ENCODE results near the gene FAM43B.

FAM43B gene

DNA sequence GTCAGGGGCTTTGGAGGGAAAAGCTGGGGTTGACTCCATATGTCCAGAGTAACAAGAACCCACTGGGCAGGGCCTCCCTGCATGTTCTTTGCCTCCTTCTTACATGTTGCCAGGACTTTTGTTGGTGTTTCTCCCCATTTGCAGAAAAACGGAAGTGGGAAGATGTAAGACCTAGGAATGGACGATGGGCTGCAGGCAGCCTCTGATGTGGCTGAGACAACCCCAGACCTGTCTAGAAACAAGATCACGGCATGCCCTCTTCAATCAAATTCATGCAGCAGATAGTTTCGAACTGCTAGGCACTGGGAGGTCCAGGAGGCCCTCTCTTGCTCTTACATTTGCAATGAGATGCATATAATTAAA is 3.4 kb downstream of the FAM43B start:
- TF ChIP-seq, protein P1, sequence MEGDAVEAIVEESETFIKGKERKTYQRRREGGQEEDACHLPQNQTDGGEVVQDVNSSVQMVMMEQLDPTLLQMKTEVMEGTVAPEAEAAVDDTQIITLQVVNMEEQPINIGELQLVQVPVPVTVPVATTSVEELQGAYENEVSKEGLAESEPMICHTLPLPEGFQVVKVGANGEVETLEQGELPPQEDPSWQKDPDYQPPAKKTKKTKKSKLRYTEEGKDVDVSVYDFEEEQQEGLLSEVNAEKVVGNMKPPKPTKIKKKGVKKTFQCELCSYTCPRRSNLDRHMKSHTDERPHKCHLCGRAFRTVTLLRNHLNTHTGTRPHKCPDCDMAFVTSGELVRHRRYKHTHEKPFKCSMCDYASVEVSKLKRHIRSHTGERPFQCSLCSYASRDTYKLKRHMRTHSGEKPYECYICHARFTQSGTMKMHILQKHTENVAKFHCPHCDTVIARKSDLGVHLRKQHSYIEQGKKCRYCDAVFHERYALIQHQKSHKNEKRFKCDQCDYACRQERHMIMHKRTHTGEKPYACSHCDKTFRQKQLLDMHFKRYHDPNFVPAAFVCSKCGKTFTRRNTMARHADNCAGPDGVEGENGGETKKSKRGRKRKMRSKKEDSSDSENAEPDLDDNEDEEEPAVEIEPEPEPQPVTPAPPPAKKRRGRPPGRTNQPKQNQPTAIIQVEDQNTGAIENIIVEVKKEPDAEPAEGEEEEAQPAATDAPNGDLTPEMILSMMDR (IDR thresholded peaks at IDR 0.05), result no peak

DNA sequence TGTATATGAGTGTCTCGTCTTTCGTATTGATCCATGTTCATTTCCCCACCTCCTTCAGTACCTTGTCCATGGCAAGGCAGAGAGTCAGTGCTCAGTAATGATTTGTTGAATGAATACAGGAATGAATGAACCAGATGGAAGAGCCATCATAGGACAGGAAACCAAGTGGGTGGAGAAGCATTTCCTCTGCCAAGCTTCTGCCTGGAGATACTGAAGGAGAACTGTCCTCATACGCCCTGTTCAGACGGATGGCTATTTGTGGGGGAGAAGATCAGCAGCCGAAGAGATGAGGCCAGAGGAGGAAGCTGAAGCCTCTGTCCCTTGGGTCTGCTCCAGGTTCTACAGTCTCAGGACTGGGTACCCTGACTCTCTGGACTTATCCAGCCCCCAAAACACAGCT is 5.8 kb downstream of the FAM43B start:
- TF ChIP-seq, protein P1 (IDR thresholded peaks at IDR 0.05), result no peak

DNA sequence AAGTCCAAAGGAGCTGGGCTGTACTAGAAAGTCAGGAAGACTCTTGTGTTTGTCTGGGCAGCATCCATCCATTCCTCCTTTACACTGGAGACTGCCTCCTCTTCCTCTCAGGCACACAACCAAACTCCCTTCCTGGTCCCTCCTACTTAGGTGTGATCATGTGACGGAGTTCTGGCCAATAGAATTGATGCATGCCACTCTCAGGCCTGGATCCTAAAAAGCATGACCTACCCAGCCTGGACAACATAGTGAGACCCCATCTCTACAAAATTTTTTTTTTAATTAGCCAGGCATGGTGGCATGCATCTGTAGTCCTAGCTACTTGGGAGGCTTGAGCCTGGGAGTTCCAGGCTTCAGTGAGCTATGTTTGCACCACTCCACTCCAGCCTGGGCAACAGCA is 8.6 kb downstream of the FAM43B start:
- TF ChIP-seq, protein P1 (IDR thresholded peaks at IDR 0.05), result no peak

DNA sequence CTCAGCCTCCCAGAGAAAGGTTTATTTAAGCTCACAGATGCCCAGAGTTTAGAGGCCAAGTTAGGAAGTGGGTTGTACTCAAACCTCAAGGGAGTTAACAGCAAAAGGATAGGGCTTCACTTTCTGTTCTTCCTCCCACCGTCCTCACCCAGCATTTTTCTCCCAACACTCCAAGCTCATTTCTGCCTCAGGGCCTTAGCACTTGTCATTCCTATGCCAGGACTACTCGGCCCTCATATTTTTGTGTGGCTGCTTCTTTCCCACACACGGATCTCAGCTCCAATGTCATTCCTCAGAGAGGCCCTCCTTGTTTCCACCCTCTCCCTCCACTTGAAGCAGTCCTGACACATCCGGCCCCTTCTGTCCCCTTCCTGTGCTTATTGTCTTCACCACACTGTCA is 12.9 kb downstream of the FAM43B start:
- TF ChIP-seq, protein P1 (IDR thresholded peaks at IDR 0.05), result no peak

DNA sequence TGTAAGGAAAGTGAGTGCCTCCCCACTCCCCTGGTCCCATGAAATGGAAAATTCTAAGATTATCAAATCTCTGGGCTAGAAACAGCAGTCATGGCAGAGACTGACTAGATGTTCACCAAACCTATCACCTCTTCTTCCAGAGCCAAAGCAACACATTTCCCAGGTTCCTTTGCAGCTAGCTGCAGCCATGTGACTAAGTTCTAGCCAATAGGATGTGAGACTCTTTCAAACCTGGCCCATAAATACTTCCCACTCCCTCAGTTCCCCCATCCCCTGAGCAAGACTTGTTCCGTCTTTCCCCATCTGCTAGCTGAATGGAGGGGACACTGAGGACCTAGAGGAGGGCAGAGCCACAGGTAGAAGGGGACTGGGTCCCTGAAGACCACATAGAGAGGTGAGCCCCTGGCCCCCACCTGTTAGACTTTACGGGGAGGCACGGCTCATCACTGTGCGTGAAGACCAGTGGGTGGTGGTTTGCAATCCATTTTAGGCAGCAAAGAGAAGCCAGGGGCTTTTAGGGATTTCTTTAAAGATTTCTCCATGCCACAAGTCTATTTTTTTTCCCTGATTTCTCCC is 17.2 kb downstream of the FAM43B start:
- TF ChIP-seq, protein P1 (IDR thresholded peaks at IDR 0.05), result no peak

DNA sequence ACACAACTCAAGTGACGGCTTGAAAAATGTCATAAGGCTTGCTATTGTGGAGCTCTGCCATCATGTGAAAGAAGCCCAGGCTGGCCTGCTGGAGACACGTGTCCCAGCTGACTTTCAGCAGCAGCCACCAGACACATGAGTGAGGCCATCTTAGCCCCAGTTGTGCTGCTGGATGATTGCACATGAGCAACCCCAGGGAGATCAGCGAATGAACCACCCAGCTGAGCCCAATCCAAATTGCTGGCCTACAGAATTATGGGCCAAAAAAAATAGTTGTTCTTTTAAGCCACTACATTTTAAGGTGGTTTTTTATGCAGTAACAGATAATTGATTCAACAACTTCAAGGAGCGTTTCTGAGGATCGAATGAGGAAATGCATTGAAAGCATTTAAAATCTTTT is 19.1 kb downstream of the FAM43B start:
- TF ChIP-seq, protein P1 (IDR thresholded peaks at IDR 0.05), result no peak

DNA sequence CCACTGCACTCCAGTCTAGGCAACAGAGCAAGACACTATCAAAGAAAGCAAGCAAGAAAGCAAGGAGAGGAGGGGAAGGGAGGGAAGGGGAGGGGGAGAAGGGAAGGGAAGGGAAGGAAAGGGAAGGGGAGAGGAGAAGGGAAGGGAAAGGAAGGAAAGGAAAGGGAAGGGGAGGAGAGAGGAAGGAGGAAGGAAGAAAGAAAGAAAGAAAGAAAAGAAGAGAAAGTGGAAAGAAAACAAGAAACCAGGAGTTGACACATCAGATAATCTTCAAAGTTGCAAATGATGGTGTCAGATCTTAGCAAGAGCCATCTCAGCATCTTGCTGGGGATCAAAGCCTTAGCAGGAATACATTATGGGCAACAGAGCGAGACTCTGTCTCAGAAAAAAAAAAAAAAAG is 21.6 kb downstream of the FAM43B start:
- TF ChIP-seq, protein P1 (IDR thresholded peaks at IDR 0.05), result no peak

Data from LNCAP (cell line).